ENCODE results near the gene ABHD11.
"Not testable (repeated sequence)": the region's sequence is repeated elsewhere in the genome, so short reads cannot be mapped to it uniquely, and the experiment has no call there.

Gene ABHD11

DNA sequence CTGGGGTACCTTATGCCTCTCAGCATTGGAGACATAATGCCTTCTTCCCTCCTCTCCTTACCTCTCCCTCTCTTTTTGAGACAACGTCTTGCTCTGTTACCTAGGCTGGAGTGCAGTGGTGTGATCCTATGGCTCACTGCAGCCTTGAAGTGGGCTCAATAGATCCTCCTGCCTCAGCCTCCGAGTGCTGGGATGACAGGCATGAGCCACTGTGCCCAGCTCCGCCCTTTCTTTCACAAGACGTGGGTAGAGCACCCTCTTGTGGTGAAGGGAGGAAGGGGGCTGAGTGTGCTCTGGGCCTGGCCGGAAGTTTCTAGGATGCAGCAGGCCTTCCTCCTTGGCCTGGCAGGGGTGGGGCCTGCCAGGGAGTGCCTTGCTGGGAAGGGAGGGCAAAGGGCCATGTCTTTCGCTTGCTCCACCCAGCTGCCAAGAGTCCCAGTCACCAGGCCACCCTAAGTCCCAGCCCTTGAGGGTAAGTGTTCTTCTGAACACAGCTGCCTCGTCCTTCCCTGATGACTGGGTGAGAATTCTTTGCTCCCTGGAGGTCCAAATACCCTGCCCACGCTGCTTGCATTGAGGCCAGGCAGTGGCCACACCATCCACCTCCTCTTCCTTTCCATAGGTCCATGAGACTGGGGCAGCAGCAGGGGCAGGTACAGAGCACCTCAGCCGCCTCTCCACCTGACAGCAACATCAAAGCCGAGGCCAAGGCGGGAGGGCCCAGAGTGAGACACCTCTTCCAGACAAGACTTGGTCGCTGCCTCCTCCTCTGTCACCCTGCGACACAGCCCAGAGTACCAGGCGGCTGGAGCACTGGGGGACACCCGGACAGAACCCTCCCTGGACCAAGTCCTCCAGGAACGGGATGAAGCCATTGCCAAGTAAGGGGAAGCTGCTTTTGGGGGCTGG lies 3.7 kb downstream of the ABHD11 start:
- no peaks in the 10 kb centered on the region for H3K9me3 Mint-ChIP-seq
- no peaks in the 10 kb centered on the region for H3K36me3 Mint-ChIP-seq
- peak; percentile 44 for ATAC-seq
- no peaks in the 10 kb centered on the region for H3K27me3 Mint-ChIP-seq
- peaks cover 27% of the 10 kb centered on the region for H3K4me1 Mint-ChIP-seq
- no peak overlapping the region for H3K4me3 Mint-ChIP-seq
- H3K27ac Mint-ChIP-seq = no peak overlapping the region

DNA sequence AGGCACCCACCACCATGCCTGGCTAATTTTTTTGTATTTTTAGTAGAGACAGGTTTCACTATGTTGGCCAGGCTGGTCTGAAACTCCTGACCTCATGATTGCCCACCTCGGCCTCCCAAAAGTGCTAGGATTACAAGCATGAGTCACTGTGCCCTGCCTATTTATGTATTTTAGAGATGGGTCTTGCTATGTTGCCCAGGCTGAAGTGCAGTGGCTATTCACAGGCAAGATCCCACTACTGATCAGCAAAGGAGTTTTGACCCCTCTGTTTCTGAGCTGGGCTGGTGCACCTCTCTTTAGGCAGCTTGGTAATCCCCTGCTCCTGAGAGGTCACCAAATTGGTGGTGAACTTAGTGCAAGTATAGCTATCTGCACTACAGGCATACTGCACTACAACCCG lies 6.2 kb downstream of the ABHD11 start:
- Mint-ChIP-seq H3K27ac (no peak overlapping the region), H3K36me3 (no peaks in the 10 kb centered on the region), H3K4me1 (peaks cover 13% of the 10 kb centered on the region), H3K27me3 (peaks cover 15% of the 10 kb centered on the region), H3K4me3 (no peak overlapping the region), H3K9me3 (no peaks in the 10 kb centered on the region)
- ATAC-seq = no peak

DNA sequence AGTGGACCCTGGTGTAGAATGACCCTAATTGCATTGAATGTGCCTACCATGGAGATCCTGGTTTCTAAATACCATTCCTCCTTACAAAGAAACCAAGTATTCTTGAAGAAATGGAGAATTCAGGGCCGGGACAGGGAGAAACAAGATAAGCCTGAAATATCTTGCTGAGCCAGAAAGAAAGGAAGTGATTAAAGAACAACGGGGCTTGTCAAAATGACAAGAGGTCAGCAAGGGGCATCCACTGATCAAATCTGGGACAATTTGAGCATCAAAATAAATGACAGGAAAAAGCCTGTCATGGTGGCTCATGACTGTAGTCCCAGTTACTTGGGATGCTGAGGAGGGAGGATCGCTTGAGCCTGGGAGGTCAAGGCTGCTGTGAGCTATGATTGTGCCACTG lies 8.1 kb downstream of the ABHD11 start:
- ATAC-seq = no peak
- peaks cover 15% of the 10 kb centered on the region for H3K27me3 Mint-ChIP-seq
- peaks cover 10% of the 10 kb centered on the region for H3K4me1 Mint-ChIP-seq
- H3K4me3 Mint-ChIP-seq = no peak overlapping the region
- no peaks in the 10 kb centered on the region for H3K9me3 Mint-ChIP-seq
- H3K27ac Mint-ChIP-seq = no peak overlapping the region
- H3K36me3 Mint-ChIP-seq = no peaks in the 10 kb centered on the region

DNA sequence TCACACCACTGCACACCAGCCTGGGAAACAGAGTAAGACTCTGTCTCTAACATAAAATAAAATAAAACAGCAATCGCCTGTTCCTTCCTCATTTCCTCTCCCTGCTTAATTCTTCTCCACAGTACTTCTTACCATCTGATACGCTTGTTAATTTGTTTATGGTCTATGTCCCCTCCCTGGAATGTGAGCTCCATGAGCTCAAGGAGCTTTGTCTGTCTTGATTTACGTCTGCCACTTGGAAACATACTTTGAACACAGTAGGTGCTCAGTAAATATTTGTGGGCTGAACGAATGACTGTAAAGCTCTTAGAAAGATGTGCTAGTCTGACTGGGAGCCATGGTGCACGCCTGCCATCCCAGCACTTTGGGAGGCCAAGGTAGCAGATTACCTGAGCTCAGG lies 10.1 kb downstream of the ABHD11 start:
- Mint-ChIP-seq H3K4me1 (no peaks in the 10 kb centered on the region), H3K36me3 (no peaks in the 10 kb centered on the region), H3K27me3 (peaks cover 23% of the 10 kb centered on the region), H3K9me3 (no peaks in the 10 kb centered on the region), H3K27ac (no peak overlapping the region), H3K4me3 (no peak overlapping the region)
- no peak for ATAC-seq

DNA sequence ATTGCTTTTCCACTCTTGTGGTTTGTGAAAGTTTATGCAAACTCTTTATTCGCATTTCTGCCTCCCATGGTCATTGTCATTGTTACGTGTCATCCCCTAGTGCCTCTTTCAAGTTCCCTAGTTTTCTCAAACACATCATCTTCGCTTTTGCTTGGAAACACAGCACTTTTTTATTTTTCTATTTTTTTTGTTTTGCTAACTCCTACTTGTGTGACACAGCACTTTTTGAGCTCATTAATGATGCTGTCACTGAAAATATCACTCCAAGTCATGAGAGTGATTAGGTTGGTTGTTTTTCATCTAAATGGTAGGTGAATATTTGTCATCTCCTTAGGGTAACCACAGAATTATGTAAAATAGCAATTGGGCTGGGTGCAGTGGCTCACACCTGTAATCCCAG lies 10.7 kb downstream of the ABHD11 start:
- H3K27me3 Mint-ChIP-seq = peaks cover 23% of the 10 kb centered on the region
- H3K9me3 Mint-ChIP-seq = no peaks in the 10 kb centered on the region
- no peaks in the 10 kb centered on the region for H3K4me1 Mint-ChIP-seq
- no peak overlapping the region for H3K27ac Mint-ChIP-seq
- H3K36me3 Mint-ChIP-seq = no peaks in the 10 kb centered on the region
- no peak overlapping the region for H3K4me3 Mint-ChIP-seq
- ATAC-seq = no peak

DNA sequence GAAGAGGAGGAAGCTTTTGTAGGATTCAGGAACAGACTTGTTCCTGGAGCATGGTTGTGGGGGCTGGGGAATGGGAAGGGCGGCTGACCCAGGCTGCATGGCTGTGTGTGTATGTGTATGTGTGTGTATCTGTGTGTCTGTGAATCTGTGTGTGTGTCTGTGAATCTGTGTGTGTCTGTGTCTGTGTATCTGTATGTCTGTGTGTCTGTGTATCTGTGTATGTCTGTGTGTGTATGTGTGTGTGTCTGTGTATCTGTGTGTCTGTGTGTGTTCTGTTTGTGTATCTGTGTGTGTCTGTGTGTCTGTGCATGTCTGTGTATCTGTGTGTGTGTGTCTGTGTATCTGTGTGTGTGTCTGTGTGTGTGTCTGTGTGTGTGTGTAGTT lies 12.5 kb downstream of the ABHD11 start:
- H3K4me1 Mint-ChIP-seq = no peaks in the 10 kb centered on the region
- ATAC-seq = no peak
- H3K27me3 Mint-ChIP-seq = peaks cover 23% of the 10 kb centered on the region
- H3K27ac Mint-ChIP-seq = no peak overlapping the region
- H3K36me3 Mint-ChIP-seq = no peaks in the 10 kb centered on the region
- no peaks in the 10 kb centered on the region for H3K9me3 Mint-ChIP-seq
- H3K4me3 Mint-ChIP-seq = no peak overlapping the region

DNA sequence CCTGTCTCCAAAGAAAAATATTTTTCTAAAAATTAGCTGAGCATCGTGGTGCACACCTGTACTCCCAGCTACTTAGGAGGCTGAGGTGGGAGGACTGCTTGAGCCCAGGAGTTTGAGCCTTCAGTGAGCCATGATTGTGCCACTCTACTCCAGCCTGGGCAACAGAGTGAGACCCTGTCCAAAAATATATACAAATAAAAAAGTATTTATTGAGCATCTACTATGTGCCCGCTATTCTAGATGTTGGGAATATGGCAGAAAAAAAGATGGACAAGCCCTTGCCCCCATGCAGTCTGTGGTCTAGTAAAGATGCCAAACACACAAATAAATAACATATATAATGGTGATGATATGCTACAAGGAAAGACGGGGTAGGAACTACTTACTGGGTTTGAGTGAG lies 14.8 kb downstream of the ABHD11 start:
- H3K36me3 Mint-ChIP-seq = no peaks in the 10 kb centered on the region
- H3K27me3 Mint-ChIP-seq = peaks cover 34% of the 10 kb centered on the region
- H3K9me3 Mint-ChIP-seq = no peaks in the 10 kb centered on the region
- no peak for ATAC-seq
- no peak overlapping the region for H3K4me3 Mint-ChIP-seq
- H3K27ac Mint-ChIP-seq = no peak overlapping the region
- H3K4me1 Mint-ChIP-seq = peaks cover 8% of the 10 kb centered on the region

DNA sequence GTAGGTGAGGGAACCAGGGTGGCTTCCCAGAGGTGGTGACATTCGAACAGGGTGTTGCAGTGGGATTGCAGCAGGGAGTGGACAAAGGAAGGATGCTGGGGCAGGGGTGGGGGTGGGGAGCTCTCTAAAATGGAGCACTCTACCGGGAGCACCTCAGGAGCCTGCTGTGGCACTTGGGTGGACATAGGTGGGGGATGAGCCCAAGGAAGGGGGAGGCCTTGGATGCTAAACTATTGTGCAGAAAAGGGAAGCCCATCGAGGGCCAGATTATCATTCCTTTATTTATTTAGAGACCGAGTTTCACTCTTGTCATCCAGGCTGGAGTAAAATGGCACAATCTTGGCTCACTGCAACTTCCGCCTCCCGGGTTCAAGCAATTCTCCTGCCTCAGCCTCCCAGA lies 15.8 kb downstream of the ABHD11 start:
- Mint-ChIP-seq H3K36me3 (no peaks in the 10 kb centered on the region), H3K27me3 (peaks cover 31% of the 10 kb centered on the region), H3K9me3 (no peaks in the 10 kb centered on the region), H3K4me1 (peaks cover 18% of the 10 kb centered on the region), H3K27ac (no peak overlapping the region), H3K4me3 (no peak overlapping the region)
- no peak for ATAC-seq

DNA sequence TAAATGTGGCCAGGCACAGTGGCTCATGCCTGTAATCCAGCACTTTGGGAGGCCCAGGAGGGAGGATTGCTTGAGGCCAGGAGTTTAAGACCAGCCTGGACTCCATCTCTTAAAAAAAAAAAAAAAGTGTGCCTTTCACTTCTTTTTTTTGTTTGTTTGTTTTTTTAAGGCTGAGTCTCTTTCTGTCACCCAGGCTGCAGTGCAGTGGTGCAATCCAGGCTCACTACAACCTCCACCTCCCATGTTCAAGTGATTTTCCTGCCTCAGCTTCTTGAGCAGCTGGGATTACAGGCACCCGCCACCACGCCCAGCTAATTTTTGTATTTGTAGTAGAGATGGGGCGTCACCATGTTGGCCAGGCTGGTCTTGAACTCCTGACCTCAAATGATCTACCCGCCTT lies 16.4 kb downstream of the ABHD11 start:
- peaks cover 23% of the 10 kb centered on the region for H3K4me1 Mint-ChIP-seq
- not testable (repeated sequence) for H3K9me3 Mint-ChIP-seq, ATAC-seq, H3K27ac Mint-ChIP-seq, H3K36me3 Mint-ChIP-seq, H3K4me3 Mint-ChIP-seq
- H3K27me3 Mint-ChIP-seq = peaks cover 33% of the 10 kb centered on the region

DNA sequence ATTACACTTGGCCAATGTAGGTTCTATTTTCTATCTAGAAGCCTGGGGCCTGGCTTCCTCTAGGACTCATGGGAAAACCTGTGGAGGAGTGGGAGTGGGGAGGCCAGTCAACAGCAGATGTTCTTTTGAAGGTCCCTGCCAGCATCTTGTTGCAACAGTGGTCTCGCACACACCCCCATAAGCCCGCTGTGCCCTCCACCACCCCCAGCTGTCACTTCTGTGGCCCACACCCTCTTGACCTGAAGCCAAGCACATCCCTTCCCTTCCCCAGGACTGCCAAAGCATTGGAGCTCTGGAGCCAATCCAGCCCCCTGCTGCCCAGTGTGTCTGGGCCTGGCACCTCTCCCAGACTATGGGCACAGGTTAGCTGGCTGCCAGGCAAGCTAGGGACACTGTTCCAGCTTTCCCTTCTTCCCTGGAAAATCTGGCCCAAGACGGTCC lies 17.2 kb downstream of the ABHD11 start:
- Mint-ChIP-seq H3K27ac (no peak overlapping the region), H3K9me3 (no peaks in the 10 kb centered on the region), H3K27me3 (peaks cover 41% of the 10 kb centered on the region), H3K36me3 (no peaks in the 10 kb centered on the region), H3K4me1 (peaks cover 27% of the 10 kb centered on the region), H3K4me3 (no peak overlapping the region)
- no peak for ATAC-seq

DNA sequence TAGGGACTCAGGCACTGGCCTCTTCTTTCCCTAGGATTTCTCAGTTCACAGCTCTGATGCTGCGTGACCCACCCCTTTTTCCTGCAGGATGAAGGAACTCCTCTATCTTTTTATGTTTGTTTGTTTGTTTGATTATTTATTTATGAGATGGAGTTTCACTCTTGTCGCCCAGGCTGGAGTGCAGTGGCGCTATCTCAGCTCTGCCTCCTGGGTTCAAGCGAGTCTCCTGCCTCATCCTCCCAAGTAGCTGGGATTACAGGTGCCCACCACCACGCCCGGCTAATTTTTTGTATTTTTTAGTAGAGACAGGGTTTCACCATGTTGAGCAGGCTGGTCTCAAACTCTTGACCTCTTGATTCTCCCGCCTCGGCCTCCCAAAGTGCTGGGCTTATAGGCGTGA lies 18.2 kb downstream of the ABHD11 start:
- Mint-ChIP-seq H3K4me3 (peak overlapping the region; percentile 74), H3K27me3 (peaks cover 50% of the 10 kb centered on the region), H3K4me1 (peaks cover 37% of the 10 kb centered on the region)
- not testable (repeated sequence) for H3K36me3 Mint-ChIP-seq, H3K27ac Mint-ChIP-seq, H3K9me3 Mint-ChIP-seq, ATAC-seq

DNA sequence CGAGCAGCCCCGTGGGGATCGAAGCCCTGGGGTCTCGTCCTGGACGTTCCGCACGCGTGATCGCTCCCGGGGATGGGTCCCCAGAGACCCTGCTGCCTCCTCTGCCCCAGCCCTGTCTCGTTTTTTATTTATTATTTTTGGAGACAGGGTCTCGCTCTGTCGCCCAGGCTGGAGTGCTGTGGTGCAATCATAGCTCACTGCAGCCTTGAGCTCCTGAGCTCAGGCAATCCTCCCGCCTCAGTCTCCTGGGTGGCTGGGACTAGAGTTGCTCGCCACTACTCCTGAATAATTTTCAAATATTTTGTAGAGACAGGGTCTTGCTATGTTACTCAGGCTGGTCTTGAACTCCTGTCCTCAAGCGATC lies 18.8 kb downstream of the ABHD11 start:
- Mint-ChIP-seq H3K27me3 (peaks cover 48% of the 10 kb centered on the region), H3K9me3 (no peaks in the 10 kb centered on the region), H3K4me1 (peaks cover 37% of the 10 kb centered on the region), H3K4me3 (peak overlapping the region; percentile 74), H3K27ac (no peak overlapping the region), H3K36me3 (no peaks in the 10 kb centered on the region)
- no peak for ATAC-seq

DNA sequence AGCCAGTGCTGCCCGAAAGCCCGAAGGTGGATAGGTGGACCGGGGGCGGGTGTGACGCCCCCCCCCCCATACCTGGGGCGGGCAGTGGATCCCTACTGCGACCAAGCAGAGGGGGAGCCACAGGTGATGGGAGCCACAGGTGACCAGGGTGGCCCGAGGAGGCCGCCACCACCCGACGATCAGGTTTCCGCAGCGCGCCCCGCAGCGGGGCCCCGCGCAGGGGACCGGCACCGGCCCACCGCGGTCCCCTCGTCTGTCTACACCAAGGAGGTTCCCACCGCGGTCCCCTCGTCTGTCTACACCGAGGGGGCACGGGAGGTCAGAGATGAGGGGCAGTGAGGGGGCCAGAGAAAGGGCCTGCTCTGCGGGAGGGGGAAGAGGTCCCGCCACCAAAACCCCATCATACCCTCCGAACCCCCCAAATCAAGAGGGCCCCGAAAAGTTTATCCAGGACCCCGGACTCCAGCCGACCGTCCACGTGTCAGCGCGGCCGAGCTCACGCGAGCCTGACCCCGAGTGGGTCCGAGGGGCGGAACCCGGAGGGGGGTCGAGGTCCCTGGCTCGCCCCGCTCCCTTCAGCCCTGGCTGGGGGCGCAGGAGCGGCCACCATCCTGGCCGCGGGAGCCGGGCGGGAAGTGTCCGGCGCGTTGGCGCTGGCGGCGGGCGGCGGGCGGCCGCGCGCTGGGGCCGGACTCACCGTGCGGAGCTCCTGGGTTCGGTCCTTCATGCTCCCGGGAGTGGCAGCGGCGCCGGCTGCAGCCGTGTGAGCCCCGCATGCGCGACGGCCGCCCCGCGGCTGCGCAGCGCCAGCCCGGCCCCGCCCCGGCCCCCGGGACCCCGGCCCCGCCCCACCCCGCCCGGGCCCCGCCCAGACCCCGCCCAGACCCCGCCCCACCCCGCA lies 19.4 kb downstream of the ABHD11 start, which contains the start of gene STX1A:
TSS of gene STX1A (minus strand) at position 765 of the 901 bp plus-strand sequence. CDS start at position 727, 38 bp downstream.
- H3K4me1 Mint-ChIP-seq = peaks cover 37% of the 10 kb centered on the region
- H3K4me3 Mint-ChIP-seq = peak within 1 kb of the TSS; percentile 75
- H3K27ac Mint-ChIP-seq = peak within 1 kb of the TSS; percentile 23
- ATAC-seq = peak; percentile 89
- no peaks in the 10 kb centered on the region for H3K9me3 Mint-ChIP-seq
- H3K27me3 Mint-ChIP-seq = peaks cover 49% of the 10 kb centered on the region
- H3K36me3 Mint-ChIP-seq = no peaks in the 10 kb centered on the region

DNA sequence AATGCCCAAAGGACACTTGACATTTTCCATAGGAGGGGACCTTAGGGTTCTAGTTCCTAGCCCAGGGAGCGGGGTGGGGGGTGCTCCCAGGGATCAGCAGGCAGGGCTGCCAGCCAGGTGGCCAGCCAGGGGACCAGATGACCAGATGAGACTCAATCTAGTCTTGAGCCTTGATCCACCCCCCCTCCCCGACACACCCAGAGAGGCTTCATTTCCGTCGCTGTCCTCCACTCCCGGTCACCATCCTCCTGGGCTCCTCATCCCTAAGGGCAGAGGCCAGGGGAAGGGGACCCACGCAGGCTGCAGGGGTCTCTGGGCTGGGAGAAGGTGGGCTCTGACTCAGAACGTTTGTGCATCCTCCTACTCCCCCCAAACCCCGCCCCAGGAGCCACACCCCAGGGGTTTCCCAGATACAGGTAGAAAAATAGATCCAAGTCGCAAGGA lies 20.1 kb downstream of the ABHD11 start:
- Mint-ChIP-seq H3K4me1 (peaks cover 37% of the 10 kb centered on the region), H3K27me3 (peaks cover 56% of the 10 kb centered on the region), H3K36me3 (no peaks in the 10 kb centered on the region), H3K27ac (peak overlapping the region; percentile 23), H3K4me3 (peak overlapping the region; percentile 75), H3K9me3 (no peaks in the 10 kb centered on the region)
- no peak for ATAC-seq

DNA sequence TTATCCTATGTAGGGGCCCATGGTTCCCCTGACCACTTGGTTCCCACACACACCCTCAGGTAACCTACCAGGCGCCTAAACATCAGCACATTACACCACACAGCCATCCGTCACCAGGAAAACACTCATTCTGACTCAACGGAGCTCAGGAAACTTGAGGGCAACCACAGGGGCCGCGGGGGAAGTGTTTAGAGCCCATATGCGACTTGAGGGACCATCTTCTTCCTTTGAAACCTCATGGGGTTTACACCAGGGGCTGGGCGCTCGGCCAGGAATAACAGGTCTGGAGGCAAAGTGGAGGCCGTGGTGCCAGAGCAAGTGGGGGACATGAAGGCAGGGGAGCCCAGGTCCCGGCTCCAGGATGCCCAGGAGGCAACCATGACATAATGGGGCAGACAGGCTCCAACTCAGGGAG lies 20.6 kb downstream of the ABHD11 start:
- ATAC-seq = peak; percentile 60
- no peaks in the 10 kb centered on the region for H3K36me3 Mint-ChIP-seq
- peak overlapping the region; percentile 75 for H3K4me3 Mint-ChIP-seq
- peaks cover 40% of the 10 kb centered on the region for H3K4me1 Mint-ChIP-seq
- H3K27me3 Mint-ChIP-seq = peaks cover 61% of the 10 kb centered on the region
- no peaks in the 10 kb centered on the region for H3K9me3 Mint-ChIP-seq
- H3K27ac Mint-ChIP-seq = peak overlapping the region; percentile 23
